HG03095 (cell line): ENCODE measurements around the gene RUSC2.
"Not testable (repeated sequence)": the region's sequence is repeated elsewhere in the genome, so short reads cannot be mapped to it uniquely, and the experiment has no call there.

Source experiments
- ATAC-seq: cut with Tn5 transposase; IDR thresholded peaks from one replicate; pipeline ENCODE4 v1.9.1; 2021; ENCODE audit warnings: moderate library complexity; ENCODE audit not compliant: unreplicated experiment

The RUSC2 gene

DNA sequence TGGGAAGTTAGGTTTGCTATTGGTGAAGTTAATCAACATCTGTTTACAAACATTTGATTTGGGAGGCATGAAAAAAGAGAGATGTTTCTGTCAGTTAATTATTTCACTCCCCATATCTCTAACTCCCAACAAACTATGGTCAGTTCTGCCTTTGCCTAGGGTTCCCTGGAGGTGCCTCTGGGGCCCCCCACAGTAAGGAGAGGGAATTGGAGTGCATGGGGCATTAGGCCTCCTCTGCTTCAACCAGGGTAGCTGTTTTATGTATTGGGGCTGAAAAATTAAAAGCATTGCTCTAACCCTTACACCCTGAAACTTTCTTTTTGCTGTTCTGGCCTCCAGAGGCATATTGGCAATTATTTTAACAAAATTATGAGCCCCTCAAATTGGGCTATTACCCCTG is 32.3 kb downstream of the RUSC2 start:
- ATAC-seq = no peak

GRCh38 chr9:35522700-35523099 is 32.8 kb downstream of the RUSC2 start:
- ATAC-seq = no peak

DNA sequence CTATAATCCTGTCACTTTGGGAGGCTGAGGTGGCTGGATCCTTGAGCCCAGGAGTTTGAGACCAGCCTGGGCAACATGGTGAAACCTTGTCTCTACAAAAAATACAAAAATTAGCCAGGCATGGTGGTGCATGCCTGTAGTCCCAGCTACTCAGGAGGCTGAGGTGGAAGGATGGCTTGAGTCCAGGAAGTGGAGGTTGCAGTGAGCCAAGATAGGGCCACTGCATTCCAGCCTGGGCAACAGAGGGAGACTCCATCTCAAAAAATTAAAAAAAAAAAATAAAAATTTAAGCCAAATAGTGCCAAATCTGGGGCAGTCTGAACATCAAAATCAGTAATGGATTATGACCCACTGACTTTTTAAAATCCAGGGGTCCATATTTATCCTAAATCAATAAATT is 33.6 kb downstream of the RUSC2 start:
- ATAC-seq = not testable (repeated sequence)

- no peak for ATAC-seq
Observed at GRCh38 chr9:35526087-35526801, 36.3 kb downstream of the RUSC2 start.

- no peak for ATAC-seq
Observed at GRCh38 chr9:35529161-35529823, 39.4 kb downstream of the RUSC2 start.

GRCh38 chr9:35533398-35533797 is 43.5 kb downstream of the RUSC2 start:
- no peak for ATAC-seq

- ATAC-seq = not testable (repeated sequence)
Observed at GRCh38 chr9:35534921-35535320, 45.0 kb downstream of the RUSC2 start.

DNA sequence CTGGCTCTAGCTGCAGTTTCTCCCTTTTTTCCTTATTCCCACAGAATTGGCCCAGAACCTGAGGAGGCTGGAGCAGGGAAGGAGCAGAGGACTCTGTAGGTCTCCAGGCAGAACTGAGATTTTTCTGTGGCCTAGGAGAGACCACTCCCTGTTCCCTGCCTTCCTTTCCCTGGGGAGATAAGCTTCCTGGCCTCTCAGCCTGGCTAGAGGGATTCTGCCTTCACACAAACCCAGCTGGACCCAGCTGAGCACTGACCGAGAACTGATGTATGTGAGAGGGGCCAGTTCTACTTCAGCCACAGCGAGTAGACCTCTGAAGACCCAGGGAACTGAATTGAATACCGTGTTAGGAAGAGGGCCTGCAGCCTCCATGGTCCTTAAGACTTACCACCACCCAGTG is 48.0 kb downstream of the RUSC2 start:
- no peak for ATAC-seq

DNA sequence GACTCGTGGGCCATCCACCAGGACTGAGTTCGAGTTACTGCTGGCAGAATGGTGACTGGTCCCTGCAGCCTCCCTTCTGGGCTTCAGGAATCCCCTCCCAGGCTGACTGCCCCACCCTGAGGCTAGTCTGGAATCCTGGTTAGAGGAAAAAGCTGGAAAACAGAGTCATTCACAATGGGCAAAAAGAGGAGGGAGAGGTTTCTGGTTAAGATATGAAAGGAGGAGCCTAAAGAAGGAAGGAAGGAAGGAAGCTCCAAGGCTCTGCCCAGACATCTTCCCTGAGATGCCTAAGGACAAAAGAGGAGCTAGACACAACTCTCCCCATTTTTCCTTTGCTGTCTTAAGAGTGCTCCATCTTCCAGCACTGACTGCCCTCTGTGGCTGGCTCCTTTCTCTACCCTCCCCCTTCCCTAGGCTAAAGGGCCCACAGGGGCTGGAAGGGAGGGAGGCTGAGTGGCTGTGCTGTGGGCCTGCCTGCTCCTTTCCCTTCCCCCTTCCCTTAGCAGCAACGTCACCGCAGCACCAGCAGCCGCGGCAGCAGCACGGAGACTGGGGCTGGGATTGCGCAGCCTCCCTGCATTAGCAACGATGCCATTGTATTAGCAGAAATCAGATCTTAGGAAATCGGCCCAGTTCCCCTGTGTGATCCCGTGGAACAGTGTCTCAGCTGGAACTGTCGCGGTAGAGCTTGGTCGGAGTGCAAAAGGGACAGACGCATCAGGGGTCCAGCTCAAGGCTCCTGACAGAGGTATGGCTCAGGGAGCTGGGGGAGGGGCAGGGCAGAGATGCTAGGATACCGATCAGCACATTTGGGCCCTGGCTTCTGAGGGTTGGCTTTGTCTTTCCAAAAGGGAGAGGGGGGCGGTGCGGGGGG is 48.7 kb downstream of the RUSC2 start:
- no peak for ATAC-seq
